Measurements from ENCODE around the gene PNLIPRP2. TPM values are rescaled to one million over a fixed set of nuclear protein-coding genes. Genes with fewer than 3 reads are reported as not detected.

PNLIPRP2 gene
- total and polyA plus RNA-seq, 2 of the 8 experiments (the other 6 are each of a cell fraction or from before 2014, with no cell fraction given), result 0.11 TPM; not detected in 1

DNA sequence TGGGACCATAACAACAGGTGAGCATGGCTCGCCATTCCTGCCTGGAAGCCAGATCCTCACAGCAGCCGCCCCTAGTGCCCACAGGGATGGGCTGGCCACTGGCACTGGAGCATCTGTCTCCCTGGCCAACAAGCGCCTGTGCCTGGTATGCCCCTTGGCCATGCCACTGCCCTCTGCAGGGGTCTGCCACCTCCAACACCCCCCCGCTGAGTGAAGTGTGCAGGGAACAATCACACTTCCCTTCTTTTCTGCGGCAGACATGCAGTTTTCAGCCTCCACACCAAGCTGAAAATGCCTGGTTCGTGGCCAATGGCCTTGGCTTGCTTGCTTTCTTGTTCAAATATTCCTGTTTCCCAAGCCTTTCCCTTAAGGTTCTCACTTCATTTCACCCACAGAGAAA, 70.9 kb downstream of the PNLIPRP2 start:
- POLR2A ChIA-PET (ENCODE audit: partially characterized antibody), result no interaction called here
- no peak overlapping the region for H4K91ac ChIP-seq (replicated peaks; ENCODE audit: insufficient read length, low read length)
- H3K9me3 ChIP-seq (ENCODE audit: insufficient read depth in 2 of 2, low read depth in 1 of 2, low read length in 1 of 2), result no peaks in the 10 kb centered on the region

More for the DNA sequence above, 70.9 kb downstream of the PNLIPRP2 start:
- no peak for FAIRE-seq
- Histone ChIP-seq H3K36me3 (ENCODE audit: control insufficient read depth in 2 of 4, insufficient read depth in 4 of 4, low read length in 3 of 4) (no peaks in the 10 kb centered on the region), H4K8ac (ENCODE audit: extremely low read depth, insufficient read depth, low read length) (no peak overlapping the region), H2AK5ac (ENCODE audit: low read depth, low read length) (no peak overlapping the region), H2BK20ac (ENCODE audit: low read length) (no peak overlapping the region), H3K14ac (ENCODE audit: insufficient read length) (no peak overlapping the region), H4K20me1 (replicated peaks in 1 of 2; ENCODE audit: control insufficient read depth in 1 of 2, insufficient read depth in 2 of 2, low read length in 2 of 2) (no peaks in the 10 kb centered on the region), H4K5ac (ENCODE audit: insufficient read length, low read depth, low read length) (no peak overlapping the region), H3K23ac (ENCODE audit: insufficient read length) (no peak overlapping the region), H3K18ac (ENCODE audit: extremely low read depth, low read length) (no peak overlapping the region), H3K4me3 (ENCODE audit: extremely low read depth in 1 of 4, insufficient read depth in 2 of 4, low read depth in 3 of 4, low read length in 4 of 4) (no peak overlapping the region), H3K4ac (replicated peaks; ENCODE audit: insufficient read length, low read depth, low read length) (no peak overlapping the region), H2BK12ac (ENCODE audit: low read depth, low read length) (peak overlapping the region; percentile 23; the same call in 1 of the 2 replicates), H3K27ac (ENCODE audit: low read depth, low read length) (no peak overlapping the region), H2BK15ac (ENCODE audit: low read length) (peak overlapping the region; percentile 61; the same call in 1 of the 2 replicates), H3K4me2 (ENCODE audit: insufficient read depth in 1 of 2, low read depth in 2 of 2, low read length in 2 of 2) (0 out of 4 replicates have a peak overlapping the region, but pooled peaks have one; percentile 29 to 33), H2AFZ (ENCODE audit: low read length) (no peak overlapping the region), H3K79me1 (ENCODE audit: low read depth, low read length) (no peaks in the 10 kb centered on the region), H3K4me1 (replicated peaks in 1 of 4; ENCODE audit: control insufficient read depth in 3 of 4, insufficient read depth in 4 of 4, low read length in 3 of 4) (peaks cover 4 to 17% (median 8%) of the 10 kb centered on the region in 4 experiments; a peak in 6 of 7 replicates), H2BK120ac (replicated peaks; ENCODE audit: low read depth, low read length) (no peak overlapping the region), H3K9ac (replicated peaks in 1 of 4; ENCODE audit: extremely low read depth in 1 of 4, low read depth in 3 of 4, low read length in 3 of 4) (no peak overlapping the region), H3K23me2 (ENCODE audit: low read depth, low read length) (no peaks in the 10 kb centered on the region), H2BK5ac (ENCODE audit: low read depth, low read length) (no peak overlapping the region), H3K79me2 (ENCODE audit: control insufficient read depth in 1 of 2, insufficient read depth in 2 of 2, low read length in 2 of 2) (no peaks in the 10 kb centered on the region), H3K56ac (replicated peaks; ENCODE audit: insufficient read length, low read depth, low read length) (no peak overlapping the region), H3K27me3 (replicated peaks in 1 of 4; ENCODE audit: control insufficient read depth in 3 of 4, extremely low read depth in 1 of 4, insufficient read depth in 3 of 4, low read length in 3 of 4) (no peaks in the 10 kb centered on the region; a peak in 3 of 7 replicates)
- TF ChIP-seq CEBPB (IDR thresholded peaks at IDR 0.05; ENCODE audit: low read depth, low read length), result no peak
- no peak for TF ChIP-seq MAFK (IDR thresholded peaks at IDR 0.05; ENCODE audit: low read depth, low read length)
- TF ChIP-seq, protein P1, sequence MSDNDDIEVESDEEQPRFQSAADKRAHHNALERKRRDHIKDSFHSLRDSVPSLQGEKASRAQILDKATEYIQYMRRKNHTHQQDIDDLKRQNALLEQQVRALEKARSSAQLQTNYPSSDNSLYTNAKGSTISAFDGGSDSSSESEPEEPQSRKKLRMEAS (IDR thresholded peaks at IDR 0.05), result no peak
- TF ChIP-seq BACH1 (IDR thresholded peaks at IDR 0.05; ENCODE audit: low read length), result no peak
- no peak for TF ChIP-seq BRCA1 (IDR thresholded peaks at IDR 0.05; ENCODE audit: low read depth, low read length)
- no peak for TF ChIP-seq RBBP5 (IDR thresholded peaks at IDR 0.05; ENCODE audit: borderline replicate concordance, low read depth, low read length)
- TF ChIP-seq, protein P2, sequence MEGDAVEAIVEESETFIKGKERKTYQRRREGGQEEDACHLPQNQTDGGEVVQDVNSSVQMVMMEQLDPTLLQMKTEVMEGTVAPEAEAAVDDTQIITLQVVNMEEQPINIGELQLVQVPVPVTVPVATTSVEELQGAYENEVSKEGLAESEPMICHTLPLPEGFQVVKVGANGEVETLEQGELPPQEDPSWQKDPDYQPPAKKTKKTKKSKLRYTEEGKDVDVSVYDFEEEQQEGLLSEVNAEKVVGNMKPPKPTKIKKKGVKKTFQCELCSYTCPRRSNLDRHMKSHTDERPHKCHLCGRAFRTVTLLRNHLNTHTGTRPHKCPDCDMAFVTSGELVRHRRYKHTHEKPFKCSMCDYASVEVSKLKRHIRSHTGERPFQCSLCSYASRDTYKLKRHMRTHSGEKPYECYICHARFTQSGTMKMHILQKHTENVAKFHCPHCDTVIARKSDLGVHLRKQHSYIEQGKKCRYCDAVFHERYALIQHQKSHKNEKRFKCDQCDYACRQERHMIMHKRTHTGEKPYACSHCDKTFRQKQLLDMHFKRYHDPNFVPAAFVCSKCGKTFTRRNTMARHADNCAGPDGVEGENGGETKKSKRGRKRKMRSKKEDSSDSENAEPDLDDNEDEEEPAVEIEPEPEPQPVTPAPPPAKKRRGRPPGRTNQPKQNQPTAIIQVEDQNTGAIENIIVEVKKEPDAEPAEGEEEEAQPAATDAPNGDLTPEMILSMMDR (IDR thresholded peaks at IDR 0.05; ENCODE audit: control extremely low read depth in 1 of 3, insufficient read depth in 1 of 3, low read depth in 1 of 3, low read length in 3 of 3), result no peak
- no peak for TF ChIP-seq TAF1 (IDR thresholded peaks at IDR 0.05; ENCODE audit: low read depth, low read length)
- no peak for TF ChIP-seq JUND (IDR thresholded peaks at IDR 0.05; ENCODE audit: low read length)
- TF ChIP-seq RFX5 (IDR thresholded peaks at IDR 0.05; ENCODE audit: borderline replicate concordance, low read depth, low read length), result no peak
- CTCF ChIA-PET (ENCODE audit: partially characterized antibody), result interaction anchor here (0.9 to 12.9 kb wide), 27 partner anchors 10 to 483 kb away, joined by 3 to 223 read pairs (median 5); partner anchors contain the start of gene HSPA12A
- 71% methylated on average over 6 of the region's 6 CpGs; no CpG with 5 or more reads in 1 of the 2 experiments for WGBS, 2 experiments (ENCODE audit: extremely low coverage in 1 of 2, insufficient coverage in 1 of 2, insufficient read length in 1 of 2, insufficient replicate concordance in 2 of 2, low coverage in 1 of 2, low lambda C conversion rate in 2 of 2, missing lambda C conversion rate in 1 of 2)
- DNase-seq (ENCODE audit: low read depth in 1 of 2, low spot score in 2 of 2), result no peak
